Limb (tissue), 2 donors: ENCODE data around the gene ILF3.
"Not testable (repeated sequence)": the region's sequence is repeated elsewhere in the genome, so short reads cannot be mapped to it uniquely, and the experiment has no call there.

Experiments
- DNase-seq, 2 donors: peaks; one replicate each; pipeline ENCODE4 v3.0.0-alpha.2; 2016; ENCODE audit errors: extremely low spot score in 2 of 2

ILF3 gene

DNA sequence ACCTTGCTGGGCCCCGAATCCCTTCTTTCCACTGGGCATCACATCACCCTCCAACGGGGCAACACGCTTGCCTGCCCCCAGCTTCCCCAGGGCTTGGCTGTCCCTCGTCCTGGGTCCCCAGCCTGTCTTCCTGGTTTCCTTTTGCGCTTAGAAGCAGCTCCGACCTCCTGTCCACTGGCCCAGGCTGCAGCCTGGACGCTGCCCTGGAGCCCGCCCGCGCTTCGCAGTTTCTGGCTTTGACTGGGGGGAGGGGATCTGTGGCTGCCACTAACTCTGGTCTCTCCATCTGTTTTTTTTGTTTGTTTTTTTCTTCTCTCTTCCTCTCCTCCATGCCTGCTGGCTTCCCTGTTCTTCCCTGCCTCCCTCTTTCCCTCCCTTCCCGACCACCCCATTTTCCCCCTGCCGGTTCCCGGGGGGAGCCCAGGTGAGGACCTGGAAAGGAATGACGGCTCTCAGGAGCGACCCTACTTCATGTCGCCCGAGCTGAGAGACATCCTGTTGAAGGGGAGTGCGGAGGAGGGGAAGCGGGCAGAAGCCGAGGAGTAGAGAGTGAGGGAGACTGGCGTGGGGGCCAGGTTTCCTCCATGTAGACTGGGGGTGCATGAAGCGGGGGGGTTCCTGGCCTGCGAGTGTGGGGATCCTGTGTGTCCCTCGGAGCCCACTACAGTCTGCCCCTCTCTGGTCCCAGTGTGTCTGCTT lies 11.5 kb upstream of the ILF3 start:
- no peak for DNase-seq

DNA sequence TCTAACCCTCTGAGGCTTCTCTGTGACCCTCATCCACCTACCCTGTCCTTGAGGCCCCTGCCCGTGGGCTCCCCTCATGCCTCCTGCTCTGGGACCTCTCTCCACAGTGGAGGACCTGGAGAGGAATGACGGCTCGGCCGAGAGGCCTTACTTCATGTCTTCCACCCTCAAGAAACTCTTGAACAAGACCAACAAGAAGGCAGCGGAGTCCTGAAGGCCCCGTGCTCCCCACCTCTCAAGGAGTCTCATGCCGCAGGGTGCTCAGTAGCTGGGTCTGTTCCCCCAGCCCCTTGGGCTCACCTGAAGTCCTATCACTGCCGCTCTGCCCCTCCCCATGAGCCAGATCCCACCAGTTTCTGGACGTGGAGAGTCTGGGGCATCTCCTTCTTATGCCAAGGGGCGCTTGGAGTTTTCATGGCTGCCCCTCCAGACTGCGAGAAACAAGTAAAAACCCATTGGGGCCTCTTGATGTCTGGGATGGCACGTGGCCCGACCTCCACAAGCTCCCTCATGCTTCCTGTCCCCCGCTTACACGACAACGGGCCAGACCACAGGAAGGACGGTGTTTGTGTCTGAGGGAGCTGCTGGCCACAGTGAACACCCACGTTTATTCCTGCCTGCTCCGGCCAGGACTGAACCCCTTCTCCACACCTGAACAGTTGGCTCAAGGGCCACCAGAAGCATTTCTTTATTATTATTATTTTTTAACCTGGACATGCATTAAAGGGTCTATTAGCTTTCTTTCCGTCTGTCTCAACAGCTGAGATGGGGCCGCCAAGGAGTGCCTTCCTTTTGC lies 10.8 kb upstream of the ILF3 start:
- DNase-seq, result peak in 1 of 2 donors; percentile 56

DNA sequence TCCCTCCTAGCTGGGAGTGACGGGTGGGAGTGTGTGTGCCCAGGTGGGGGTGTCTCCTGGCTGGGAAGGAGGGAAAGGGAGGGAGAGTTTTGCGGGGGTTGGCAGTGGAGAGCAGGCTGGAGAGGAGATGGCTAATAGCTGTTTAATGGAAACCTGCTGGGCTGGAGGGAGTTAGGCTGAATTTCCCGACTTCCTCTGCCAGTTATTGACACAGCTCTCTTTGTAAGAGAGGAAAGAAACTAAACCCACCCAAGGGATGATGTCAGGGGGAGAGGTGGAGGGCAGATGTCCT lies 10.2 kb upstream of the ILF3 start:
- DNase-seq, result peak; percentile 75 to 89

DNA sequence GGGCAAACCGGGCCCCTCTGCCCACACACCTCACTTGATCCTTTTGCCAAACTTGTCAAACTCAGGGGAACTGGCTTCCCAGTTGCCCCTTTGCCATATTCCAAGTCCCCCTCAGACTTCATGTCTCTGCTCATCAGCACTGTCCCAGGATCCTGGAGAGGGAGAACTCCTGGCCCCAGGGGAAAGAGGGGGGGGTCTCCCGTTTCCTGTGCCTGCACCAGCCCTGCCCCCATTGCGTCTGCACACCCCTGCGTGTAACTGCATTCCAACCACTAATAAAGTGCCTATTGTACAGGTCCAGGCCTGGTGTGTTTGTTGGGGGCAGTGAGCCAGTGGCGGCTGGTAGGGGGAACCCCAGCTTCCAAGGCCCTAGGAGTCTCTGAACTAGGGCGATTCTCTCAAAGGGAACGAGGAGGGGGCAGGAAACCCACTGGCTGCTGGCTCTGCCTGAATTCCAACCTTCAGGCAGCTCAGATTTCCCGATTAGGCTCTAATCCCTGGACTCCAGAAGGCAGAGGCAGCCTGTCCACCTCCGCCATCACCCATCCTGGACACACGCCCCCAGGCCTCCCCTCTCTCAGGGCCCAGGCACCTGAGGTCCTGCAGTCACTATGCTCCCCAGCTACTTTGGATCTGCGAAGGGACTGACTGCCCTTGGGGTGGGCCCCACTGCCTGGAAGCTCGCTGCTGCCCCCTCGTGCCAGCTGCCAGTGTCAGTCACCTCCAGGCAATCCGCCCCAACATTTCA lies 9.7 kb upstream of the ILF3 start:
- DNase-seq, result peak; percentile 88 to 90

DNA sequence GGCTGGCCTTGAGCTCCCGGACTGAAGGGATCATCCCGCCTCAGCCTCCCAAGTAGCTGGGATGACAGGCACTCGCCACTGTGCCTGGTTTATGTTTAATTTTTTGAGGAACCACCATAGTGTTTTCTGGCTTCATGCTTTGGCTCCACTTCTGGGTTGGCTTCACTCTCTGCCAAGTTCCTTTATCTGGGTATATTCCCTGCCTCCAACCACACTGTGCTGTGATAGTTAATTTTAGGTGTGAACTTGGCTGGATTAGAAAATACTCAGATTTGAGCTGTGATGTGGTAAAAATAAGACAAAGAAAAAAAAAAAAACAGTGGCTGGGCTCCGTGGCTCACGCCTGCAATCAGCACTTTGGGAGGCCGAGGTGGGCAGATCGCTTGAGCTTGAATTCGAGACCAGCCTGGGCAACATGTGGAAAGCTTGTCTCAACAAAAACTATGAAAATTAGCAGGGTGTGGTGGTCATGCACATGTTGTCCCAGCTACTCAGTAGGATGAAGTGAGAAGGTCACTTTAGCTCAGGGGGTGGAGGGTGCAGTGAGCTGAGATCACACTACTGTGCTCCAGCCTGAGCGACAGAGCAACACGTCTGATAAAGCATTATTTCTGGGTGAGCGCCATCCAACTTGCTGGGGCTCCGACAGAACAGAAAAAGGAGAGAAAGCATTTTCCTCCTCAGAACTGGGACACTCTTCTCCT lies 7.5 kb upstream of the ILF3 start:
- DNase-seq, result no peak

DNA sequence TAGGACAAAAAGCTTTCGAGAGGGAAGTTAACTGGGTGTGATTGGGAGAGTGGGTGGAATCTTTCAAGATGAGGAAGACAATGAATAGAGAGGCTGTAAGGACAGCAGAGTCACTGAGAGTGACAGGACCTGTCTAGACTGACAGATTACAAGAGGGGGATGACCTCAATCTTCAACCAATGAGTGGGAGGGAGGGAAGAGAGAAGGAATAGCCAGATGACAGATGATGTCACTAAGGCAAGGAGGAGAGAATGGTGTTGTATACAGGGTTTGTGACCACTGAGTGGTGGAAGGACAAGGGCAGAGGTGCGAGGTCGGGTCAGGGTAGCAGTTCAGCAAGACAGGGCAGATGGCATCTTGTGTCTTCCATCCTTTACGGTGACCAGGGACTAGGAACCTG lies 5.8 kb upstream of the ILF3 start:
- DNase-seq, result no peak

DNA sequence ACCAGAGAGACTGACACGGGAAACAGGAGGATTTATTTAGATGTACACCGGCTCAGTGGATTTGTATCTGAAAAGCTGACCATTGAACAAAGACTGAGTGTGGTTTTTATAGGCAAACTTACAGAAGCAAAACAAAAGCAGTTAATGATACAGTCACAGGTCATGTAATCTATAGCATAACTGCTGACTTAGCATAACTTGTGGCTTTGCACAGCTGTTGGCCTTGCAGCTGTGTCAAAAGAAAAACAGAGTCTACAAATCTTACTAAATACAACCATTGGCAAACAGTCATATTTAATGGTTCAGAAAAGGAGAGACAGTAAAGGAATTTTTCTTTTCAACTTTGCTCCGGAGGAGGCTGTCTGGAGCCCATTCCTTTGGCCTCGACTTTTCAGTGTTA lies 2.3 kb upstream of the ILF3 start:
- no peak for DNase-seq

DNA sequence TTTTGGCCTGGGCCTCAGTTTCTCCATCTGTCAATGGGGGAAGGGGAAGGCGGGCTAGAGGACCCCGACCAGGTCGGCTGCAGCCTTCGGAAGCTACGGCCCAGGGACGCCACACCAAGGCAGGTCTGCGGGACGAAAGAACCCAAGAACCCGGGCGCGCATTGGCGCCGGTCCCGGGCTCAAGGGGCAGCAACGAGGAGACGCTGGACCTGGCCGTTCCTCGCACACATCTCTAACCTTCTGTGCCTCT lies 739 bp upstream of the ILF3 start:
- no peak for DNase-seq

DNA sequence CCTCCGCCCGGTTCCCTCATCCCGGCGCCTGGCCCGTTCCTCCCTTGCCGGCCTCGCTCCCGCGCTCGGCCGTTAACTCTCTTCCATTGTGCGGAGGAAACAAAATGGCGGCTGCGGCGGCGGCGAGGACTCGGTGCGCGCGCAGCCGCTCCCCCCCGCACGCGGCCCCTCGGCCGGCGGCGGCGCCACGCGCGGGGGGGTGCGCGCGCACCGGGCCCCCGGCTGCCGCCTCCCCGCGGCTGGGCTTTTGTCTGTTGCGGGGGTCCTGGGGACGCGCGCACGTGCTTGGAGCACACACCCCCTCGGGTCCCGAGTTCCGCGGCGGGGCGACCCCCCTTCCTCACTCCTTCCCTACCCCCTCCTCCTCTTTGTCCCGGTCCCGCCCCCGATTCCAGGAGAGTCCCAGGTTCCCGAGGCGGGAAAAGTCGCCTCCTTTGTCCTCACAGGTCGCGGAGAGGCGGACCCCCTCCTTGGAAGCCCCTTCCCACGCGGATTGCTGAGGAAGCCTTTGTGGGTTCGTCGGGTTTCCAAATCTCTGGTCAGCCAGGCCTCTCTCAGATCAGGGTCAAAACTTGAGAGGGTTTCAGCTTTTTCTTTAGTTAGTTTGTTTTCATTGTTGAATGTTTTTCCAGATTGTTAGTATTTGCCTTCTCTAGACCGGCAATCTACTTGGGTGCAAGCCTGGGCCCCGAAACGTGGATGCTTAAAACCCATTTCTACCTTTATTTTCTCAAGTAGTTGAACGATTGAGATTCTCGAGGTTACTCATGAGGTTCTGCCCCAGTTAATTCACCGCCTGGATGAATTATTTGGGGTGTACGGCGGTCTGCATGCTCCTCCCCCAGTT lies 687 bp downstream of the ILF3 start:
- peak; percentile 55 to 84 for DNase-seq

DNA sequence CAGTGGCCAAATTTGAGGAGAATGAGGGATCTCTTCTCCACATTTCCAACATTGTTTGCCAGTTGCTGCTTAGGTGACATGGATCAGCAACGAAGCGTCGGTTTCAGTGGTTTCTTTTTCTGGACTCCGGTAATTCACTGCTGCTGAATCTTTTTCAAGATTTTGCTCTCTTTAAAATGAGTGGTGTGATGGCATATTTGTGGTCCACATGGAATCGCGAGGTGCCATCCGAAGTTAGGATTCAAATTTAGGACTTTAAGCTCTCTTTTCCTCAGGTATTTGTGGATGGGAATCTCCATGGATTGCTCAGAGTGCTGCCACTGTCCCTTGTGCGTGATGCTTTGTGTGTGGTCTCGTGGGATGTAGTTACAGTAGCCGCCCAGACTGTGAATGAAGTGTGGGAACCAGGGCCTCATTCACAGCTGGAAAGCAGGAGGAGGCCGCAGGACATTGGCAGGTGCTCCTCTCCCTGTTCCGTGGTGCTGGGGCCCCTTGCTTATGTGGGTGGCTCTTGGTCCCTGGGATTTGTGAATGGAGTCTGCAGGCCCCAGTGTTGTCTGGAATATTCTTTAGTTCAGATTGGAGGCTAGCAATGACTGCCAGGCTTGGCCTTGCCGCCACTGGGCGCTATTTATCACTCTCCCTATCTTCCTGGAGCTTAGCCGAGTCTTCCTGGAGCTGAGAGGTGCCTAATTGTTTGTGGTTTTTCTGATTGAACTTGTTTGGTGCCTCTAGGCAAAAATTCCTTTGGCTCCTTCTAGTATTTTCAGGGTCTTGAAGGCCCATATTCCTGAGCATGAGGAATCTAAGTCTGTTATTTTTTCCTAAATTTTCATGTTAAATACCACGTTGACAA lies 1.5 kb downstream of the ILF3 start:
- DNase-seq, result peak in 1 of 2 donors; percentile 42

DNA sequence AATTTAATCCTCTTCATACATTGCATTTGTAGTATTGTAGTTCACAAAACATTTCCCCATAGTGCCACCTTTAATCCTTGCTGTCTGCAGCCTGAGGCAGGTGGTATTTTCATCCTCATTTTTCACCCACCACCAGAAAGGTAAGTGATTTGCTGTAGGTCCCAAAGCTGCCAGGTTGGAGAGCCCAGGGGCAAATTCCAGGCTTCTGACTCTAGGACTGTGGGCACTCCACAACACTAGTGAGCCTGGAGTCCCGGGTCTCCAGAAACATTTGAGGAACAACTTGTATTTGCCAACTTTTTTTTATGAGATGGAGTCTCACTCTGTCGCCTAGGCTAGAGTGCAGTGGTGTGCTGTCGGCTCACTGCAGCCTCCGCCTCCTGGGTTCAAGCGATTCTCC lies 6.2 kb downstream of the ILF3 start:
- no peak for DNase-seq

DNA sequence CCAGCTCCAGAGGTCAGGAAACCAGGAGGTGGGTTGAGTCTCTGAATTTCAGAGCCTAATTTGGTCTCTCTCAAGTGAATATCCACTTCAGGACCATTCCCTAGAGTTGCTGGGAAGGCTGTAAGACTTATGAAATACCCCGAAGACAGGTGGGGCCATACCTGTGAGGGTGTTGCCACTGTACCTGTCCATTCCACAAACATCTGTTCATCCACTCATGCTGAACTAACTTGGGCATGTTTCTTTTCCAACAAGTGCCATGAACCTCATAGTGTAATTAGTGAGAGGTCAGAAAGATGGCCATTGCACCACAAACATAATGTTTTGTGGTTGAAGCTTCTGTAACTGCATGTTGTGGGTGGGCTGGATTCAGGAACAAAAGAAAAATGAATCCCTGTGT lies 7.8 kb downstream of the ILF3 start:
- DNase-seq, result no peak

DNA sequence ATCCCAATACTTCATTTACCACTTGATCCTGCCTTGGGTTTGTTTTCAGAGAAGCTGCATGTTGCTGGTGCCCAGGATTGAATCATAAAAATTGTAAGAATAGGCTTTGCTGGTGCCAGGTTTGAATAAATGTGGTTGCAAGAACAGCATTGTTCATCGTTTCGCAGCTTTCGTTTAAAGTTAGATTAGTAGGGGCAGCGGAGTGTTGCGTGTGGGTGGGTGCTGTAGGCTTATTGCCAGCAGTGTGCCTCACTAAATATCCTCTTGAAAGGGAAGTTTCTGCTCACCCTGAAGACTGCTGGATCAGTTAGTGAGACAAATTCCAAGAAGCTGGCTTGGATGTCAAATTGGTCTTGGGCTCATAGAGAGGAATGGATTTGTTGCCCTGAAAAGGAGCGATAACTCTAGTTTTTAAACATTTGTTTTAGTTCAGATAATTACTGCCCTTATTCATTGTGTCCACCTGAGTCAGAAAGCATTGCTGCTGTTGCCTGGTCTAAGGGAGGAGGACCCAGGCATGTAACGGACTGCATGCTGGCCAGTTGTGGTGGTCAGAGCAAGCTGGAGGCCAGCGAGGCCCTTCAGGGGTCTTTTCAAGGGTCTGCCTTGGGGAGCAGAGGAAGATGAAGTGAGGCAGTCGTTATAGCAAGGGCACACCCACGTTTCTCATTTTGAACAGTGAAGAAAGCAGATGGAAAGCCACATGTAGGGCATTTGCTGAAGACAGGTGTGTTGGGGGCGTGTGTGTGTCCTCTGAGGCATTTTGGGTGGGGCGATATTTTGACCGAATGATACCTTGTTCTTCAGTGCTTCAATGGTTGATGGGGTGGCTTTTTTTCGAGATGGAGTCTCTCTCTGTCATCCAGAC lies 8.5 kb downstream of the ILF3 start:
- no peak for DNase-seq

DNA sequence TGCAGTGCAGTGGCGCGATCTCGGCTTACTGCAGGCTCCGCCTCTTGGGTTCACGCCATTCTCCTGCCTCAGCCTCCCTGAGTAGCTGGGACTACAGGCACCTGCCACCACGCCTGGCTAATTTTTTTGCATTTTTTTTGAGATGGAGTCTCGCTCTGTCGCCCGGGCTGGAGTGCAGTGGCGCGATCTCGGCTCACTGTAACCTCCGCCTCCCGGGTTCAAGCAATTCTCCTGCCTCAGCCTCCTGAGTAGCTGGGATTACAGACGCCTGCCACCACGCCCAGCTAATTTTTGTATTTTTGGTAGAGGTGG lies 9.1 kb downstream of the ILF3 start:
- DNase-seq, result not testable (repeated sequence)

DNA sequence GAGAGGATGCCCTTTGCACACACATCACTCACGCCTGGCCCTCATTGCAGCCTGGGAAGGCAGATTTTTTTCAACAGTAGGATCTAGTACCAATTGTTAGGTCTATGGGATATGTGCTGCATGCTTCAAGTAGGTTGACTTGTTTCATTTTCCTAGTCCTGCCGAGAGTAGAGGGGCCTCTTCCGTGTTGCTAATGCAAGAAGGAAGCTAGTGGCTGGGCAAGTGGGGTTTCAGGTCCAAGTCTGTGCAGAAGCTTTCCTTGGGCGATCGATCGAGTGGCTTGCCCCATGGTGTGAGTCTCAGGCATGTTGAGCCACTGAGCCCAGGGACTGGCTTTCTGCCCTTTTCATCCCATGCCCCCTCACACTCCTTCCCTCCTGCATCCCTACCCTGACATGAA lies 13.7 kb downstream of the ILF3 start:
- DNase-seq, result no peak

DNA sequence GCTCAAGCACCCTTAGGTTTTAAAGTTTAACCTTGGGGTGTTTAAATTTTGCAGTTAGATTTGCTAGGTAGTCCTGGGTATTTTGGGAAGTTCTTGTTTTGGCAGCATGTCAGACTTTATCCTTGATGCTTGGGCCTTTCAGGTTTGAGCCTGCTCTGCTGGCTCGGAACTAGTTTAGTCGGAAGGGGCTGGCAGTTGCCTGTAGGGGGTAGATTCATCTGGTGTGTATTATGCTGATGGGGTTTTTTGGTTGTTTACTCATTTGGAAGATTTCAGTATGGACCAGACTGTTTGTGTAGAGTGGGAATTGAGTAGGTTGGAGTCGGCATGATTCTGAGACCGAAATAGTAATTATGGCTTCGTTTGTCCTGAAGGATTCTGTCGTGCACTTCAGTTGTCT lies 15.1 kb downstream of the ILF3 start:
- no peak for DNase-seq

DNA sequence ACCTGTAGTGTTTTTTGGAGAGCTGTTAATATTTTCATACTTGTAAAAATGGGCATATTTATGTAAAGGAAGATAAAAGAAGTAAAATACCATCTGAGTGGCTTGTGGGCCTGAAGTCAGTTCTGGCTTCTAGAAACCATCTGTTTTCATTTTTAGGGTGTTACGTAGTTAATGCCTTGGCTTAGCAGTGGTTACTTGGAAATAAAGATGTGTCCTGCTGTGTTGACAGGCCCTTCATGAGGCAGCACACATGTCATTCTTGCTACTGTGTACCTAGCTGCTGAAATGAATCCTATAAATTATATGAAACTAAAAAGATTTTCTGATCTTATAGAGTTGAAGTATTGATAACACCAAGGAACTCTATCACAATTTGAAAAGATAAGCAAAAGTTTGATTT lies 16.0 kb downstream of the ILF3 start:
- no peak for DNase-seq

DNA sequence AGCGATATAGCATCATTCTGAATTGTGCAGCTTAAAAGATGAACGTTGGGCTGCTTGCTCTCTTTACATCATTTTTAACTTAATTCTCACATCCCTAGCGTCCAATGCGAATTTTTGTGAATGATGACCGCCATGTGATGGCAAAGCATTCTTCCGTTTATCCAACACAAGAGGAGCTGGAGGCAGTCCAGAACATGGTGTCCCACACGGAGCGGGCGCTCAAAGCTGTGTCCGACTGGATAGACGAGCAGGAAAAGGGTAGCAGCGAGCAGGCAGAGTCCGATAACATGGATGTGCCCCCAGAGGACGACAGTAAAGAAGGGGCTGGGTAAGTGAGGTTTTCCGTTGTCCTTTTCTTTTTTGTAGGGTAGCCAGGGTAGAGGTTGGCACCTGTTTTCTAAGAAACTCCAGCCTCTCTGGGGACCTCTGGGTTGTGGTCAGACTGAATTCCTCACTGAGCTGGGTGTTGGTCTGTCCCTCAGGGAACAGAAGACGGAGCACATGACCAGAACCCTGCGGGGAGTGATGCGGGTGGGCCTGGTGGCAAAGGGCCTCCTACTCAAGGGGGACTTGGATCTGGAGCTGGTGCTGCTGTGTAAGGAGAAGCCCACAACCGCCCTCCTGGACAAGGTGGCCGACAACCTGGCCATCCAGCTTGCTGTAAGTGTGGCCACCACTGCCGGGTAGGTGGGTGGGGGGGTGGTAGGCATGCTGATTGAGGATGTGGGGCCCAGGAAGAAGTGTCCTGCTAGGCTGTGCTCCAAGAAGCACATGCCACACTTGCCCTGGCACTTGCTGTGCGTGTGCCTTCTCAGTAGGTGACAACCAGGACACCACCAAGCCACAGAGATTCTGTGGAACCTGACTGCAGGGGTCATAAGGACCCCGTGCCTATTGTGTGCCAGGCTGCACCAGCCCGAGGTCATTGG lies 17.0 kb downstream of the ILF3 start:
- no peak for DNase-seq

DNA sequence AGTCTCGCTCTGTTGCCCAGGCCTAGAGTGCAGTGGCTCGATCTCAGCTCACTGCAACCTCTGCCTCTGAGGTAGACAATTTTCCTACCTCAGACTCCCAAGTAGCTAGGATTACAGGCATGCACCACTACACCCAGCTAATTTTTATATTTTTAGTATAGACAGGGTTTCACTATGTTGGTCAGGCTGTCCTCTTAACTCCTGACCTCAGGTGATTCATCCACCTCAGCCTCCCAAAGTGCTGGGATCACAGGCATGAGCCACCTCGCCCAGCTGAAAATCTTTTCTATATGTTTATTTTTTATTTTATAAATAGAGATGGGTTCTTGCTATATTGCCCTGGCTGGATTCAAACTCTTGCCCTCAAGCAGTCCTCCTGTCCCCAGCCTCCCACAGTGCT lies 17.8 kb downstream of the ILF3 start:
- DNase-seq, result not testable (repeated sequence)
